SIG-M5 treated with dmso at 0.1 percent for 504 hours (cell line): Measurements from ENCODE around the gene SASS6.
"Not testable (repeated sequence)": the region's sequence is repeated elsewhere in the genome, so short reads cannot be mapped to it uniquely, and the experiment has no call there.

Source experiments
- DNase-seq: peaks from one replicate; lab custom pipeline; 2025; ENCODE audit not compliant: unreplicated experiment; lab: John Stamatoyannopoulos, UW

SASS6 gene

DNA sequence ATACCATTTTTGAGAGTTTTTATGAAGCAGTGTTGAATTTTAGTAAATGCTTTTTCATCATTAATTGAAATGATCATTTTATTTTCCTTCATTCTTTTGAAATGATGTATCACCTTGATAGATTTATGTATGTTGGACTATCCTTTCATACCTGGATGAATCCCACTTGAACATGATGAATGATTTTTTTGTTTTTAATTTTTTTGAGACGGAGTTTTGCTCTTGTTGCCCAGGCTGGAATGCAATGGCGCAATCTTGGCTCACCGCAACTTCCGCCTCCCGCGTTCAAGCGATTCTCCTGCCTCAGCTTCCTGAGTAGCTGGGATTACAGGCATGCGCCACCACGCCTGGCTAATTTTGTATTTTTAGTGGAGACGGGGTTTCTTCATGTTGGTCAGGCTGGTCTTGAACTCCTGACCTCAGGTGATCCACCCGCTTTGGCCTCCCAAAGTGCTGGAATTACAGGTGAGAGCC, 85.5 kb downstream of the SASS6 start:
- DNase-seq: not testable (repeated sequence)

DNA sequence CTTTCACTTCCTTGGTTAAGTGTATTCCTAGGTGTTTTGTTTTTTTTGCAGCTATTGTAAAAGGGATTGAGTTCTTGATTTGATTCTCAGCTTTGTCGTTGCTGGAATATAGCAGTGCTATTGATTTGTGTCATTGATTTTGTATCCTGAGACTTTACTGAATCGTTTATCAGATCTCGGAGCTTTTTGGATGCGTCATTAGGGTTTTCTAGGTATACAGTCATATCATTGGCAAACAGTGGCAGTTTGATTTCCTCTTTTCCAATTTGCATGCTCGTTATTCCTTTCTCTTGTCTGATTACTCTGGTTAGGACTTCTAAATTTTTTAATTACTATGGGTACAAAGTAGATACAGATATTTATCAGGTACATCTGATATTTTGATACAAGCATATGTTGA, 87.5 kb downstream of the SASS6 start:
- DNase-seq: no peak

DNA sequence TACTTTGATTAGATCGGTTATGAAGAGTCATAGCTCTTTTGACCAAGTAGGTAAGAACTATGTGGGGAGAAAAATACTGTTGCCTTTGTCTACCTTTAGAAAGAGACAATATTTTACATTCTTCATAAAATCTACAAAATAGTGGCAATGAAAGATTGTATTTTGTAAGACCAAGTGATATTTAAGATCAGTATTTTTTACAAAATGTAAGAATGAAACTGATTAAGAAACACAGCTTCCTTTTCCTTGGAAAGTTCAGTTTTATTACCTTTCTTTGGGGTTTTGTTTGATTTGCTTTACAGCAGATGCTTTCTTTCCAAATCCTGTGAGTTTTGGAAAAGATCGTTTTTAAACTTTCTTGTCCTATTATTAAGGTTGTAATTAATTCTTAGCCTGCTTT, 93.1 kb downstream of the SASS6 start:
- DNase-seq: no peak

- DNase-seq: peak; percentile 41
These were observed 94.0 kb downstream of the SASS6 start for GRCh38 chr1:100038660-100039287.

DNA sequence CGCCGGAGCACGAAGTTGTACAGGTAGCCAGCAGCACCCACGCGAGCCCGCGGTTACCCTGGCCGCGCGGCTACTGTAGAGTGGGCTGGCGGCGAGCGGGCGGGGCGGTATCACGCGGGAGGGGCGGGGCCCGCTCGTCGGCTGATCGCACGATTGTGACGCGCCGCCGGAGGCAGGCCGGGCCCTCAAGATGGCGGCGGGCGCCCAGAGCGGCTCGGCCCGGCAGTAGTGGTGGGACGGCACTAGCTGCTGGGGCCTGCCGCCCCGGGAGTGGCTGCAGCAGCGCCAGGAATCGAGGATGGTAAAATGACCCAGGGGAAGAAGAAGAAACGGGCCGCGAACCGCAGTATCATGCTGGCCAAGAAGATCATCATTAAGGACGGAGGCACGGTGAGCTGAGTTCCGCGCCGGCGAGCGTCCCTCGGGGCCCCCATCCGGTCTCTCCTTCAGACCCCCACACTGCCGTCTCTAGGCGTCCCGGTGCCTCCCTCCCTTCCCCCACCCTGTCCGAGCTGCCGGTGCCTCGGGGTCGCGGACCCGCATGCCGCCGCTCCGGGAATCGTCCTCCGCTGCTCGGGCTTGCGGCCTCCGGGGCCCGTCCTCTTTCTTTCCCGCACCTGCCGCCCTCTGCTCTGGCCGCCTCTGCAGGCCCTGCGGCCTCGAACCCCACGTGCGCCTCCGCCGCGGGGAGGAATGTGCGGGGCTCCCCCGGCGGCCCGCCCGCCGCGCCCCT, 94.6 kb downstream of the SASS6 start:
- DNase-seq: peak; percentile 69

DNA sequence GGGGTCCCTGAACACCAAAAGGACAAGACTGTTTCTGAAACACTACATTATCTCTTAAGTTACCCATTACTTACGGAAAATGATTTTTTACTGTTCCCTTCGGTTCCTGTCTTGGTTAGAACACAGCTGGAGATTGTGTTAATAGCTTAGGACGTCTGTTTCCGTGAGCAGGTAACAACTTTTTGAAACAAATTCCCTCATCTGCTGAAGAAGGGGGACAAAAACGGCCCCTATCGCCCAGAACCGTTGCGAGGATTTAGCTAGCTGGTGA, 95.1 kb downstream of the SASS6 start:
- no peak for DNase-seq

- DNase-seq: peak; percentile 13
These were observed 95.7 kb downstream of the SASS6 start for GRCh38 chr1:100036718-100037655.

DNA sequence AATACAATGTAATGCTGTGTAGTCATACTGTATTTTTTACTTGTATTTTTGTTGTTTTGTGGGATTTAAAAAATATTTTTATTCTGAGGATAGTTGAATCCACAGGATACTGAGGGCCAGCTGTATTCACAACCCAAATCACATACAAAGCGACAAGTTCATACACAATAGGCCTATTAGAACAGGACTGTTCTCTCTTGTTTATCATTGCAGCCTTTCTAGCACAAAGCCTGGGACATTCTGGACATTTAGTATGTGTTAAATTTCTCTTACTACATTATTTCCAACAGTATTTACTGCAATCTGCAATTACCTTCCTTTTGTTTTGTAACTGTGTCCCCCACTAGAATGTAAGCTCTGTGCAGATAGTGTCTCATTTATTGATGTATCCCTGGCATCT, 97.5 kb downstream of the SASS6 start:
- no peak for DNase-seq

DNA sequence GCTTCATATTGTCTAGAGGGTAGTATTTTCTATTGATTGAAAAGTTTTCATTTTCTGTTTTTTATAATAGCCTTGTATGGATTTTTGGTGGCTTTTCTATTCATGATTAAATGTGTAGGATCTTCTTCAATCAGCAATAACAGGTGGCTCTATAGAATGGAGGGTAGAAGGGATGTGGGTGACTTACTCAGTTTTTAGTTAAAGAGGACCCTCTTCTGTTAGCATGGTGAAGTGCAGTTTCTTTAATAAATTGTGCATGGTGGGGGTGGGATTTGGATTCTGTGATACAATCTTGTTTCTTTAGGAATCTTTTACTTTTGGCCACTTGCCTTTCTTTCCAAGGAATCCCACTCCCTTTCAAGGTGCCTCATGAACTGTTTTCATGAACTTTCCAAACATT, 98.3 kb downstream of the SASS6 start:
- peak; percentile 26 for DNase-seq
